Progenitor cell of endocrine pancreas (in vitro differentiated cells): Measurements from ENCODE around the gene PROX2. TPM values are rescaled to one million over a fixed set of nuclear protein-coding genes. Genes with fewer than 3 reads are reported as not detected.

ENCODE experiments used
- DNase-seq: peaks from one replicate; pipeline ENCODE4 v3.0.0; 2021; ENCODE audit warnings: low spot score; ENCODE audit not compliant: unreplicated experiment
- H3K27ac Mint-ChIP-seq: 2 replicates; pipeline ENCODE4 v1.8.0; 2021; ENCODE audit warnings: mild to moderate bottlenecking, moderate library complexity, mixed read lengths
- H3K27me3 Mint-ChIP-seq: 2 replicates; pipeline ENCODE4 v1.8.0; 2021; ENCODE audit warnings: mixed read lengths
- H3K36me3 Mint-ChIP-seq: 2 replicates; pipeline ENCODE4 v1.8.0; 2022; ENCODE audit warnings: mixed read lengths; ENCODE audit not compliant: insufficient read depth
- H3K4me1 Mint-ChIP-seq: 2 replicates; pipeline ENCODE4 v1.8.0; 2021; ENCODE audit warnings: low read depth, mixed read lengths
- H3K4me3 Mint-ChIP-seq: 2 replicates; pipeline ENCODE4 v1.8.0; 2021; ENCODE audit warnings: low read depth, mild to moderate bottlenecking, moderate library complexity, mixed read lengths
- H3K9me3 Mint-ChIP-seq: 2 replicates; pipeline ENCODE4 v1.8.0; 2021; ENCODE audit warnings: low read depth, mixed read lengths
- CTCF ChIP-seq: fragments of 200-600 bp; sonication (generic); IDR thresholded peaks from one replicate; pipeline ENCODE4 v1.5.0; 2021; ENCODE audit warnings: antibody characterized with exemption, mild to moderate bottlenecking; ENCODE audit not compliant: unreplicated experiment
- total RNA-seq: library from RNA; stranded (reverse); gene quantifications from 2 replicates; pipeline ENCODE4 v1.2.1, GENCODE V29; 2021

PROX2 gene
- total RNA-seq, 1 donor from 2014 or later, result not detected

- no peaks in the 10 kb centered on the region for H3K27me3 Mint-ChIP-seq
- H3K4me3 Mint-ChIP-seq, result no peak overlapping the region
- TF ChIP-seq CTCF, result no peak
- peaks cover 21% of the 10 kb centered on the region for H3K36me3 Mint-ChIP-seq
- H3K4me1 Mint-ChIP-seq, result peaks cover 3% of the 10 kb centered on the region
- H3K27ac Mint-ChIP-seq, result no peak overlapping the region
- DNase-seq, result no peak
- H3K9me3 Mint-ChIP-seq, result no peaks in the 10 kb centered on the region
Measured at GRCh38 chr14:74890262-74890661, 14.3 kb upstream of the PROX2 start.

GRCh38 chr14:74888164-74889158 is 12.5 kb upstream of the PROX2 start:
- Mint-ChIP-seq H3K4me1 (peaks cover 13% of the 10 kb centered on the region), H3K36me3 (peaks cover 13% of the 10 kb centered on the region), H3K27ac (peak overlapping the region; percentile 73), H3K27me3 (no peaks in the 10 kb centered on the region), H3K9me3 (no peaks in the 10 kb centered on the region), H3K4me3 (no peak overlapping the region)
- no peak for TF ChIP-seq CTCF
- DNase-seq, result no peak

GRCh38 chr14:74886001-74886400 is 10.1 kb upstream of the PROX2 start:
- Mint-ChIP-seq H3K9me3 (no peaks in the 10 kb centered on the region), H3K36me3 (peaks cover 4% of the 10 kb centered on the region), H3K4me1 (peaks cover 28% of the 10 kb centered on the region), H3K27me3 (no peaks in the 10 kb centered on the region), H3K4me3 (no peak overlapping the region), H3K27ac (no peak overlapping the region)
- no peak for DNase-seq
- no peak for TF ChIP-seq CTCF

- peaks cover 35% of the 10 kb centered on the region for H3K4me1 Mint-ChIP-seq
- no peaks in the 10 kb centered on the region for H3K27me3 Mint-ChIP-seq
- peaks cover 1% of the 10 kb centered on the region for H3K36me3 Mint-ChIP-seq
- no peak for TF ChIP-seq CTCF
- H3K4me3 Mint-ChIP-seq, result peak overlapping the region; percentile 100
- no peaks in the 10 kb centered on the region for H3K9me3 Mint-ChIP-seq
- DNase-seq, result no peak
- peak overlapping the region; percentile 99 for H3K27ac Mint-ChIP-seq
Measured at GRCh38 chr14:74882103-74882920, 6.4 kb upstream of the PROX2 start.

- Mint-ChIP-seq H3K4me3 (peak within 1 kb of the TSS; percentile 100), H3K27me3 (peaks cover under 1% of the 10 kb centered on the region), H3K36me3 (peaks cover 1% of the 10 kb centered on the region), H3K27ac (peak within 1 kb of the TSS; percentile 99), H3K4me1 (peaks cover 35% of the 10 kb centered on the region), H3K9me3 (no peaks in the 10 kb centered on the region)
- DNase-seq, result peak; percentile 82
- TF ChIP-seq CTCF, result no peak
Measured at GRCh38 chr14:74881431-74882102, 5.6 kb upstream of the PROX2 start, which contains the start of gene DLST. Gene DLST, plus strand, starts transcription at chr14:74881916. Its CDS starts 38 bp downstream, at chr14:74881954.
